ENCODE measurements around the gene HLA-G. TPM values are rescaled to one million over a fixed set of nuclear protein-coding genes. Genes with fewer than 3 reads are reported as not detected.

HLA-G gene
- total and polyA plus RNA-seq, 2 donors (not counting 3 experiments of a cell fraction or from before 2014, with no cell fraction given) = 0.24 TPM; not detected in 1

DNA sequence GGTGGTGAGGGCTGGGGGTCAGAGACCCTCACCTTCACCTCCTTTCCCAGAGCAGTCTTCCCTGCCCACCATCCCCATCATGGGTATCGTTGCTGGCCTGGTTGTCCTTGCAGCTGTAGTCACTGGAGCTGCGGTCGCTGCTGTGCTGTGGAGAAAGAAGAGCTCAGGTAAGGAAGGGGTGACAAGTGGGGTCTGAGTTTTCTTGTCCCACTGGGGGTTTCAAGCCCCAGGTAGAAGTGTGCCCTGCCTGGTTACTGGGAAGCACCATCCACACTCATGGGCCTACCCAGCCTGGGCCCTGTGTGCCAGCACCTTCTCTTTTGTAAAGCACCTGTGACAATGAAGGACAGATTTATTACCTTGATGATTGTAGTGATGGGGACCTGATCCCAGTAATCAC lies 2.1 kb downstream of the HLA-G start:
- Histone ChIP-seq H2AFZ (ENCODE audit: low read depth, low read length) (no peak overlapping the region), H3K4me1 (ENCODE audit: control insufficient read depth, extremely low read depth, insufficient read depth, low read length) (no peaks in the 10 kb centered on the region), H3K79me2 (ENCODE audit: control insufficient read depth, insufficient read depth, low read length) (no peaks in the 10 kb centered on the region), H3K27me3 (ENCODE audit: control insufficient read depth in 2 of 2, insufficient read depth in 2 of 2, low read length in 2 of 2) (peaks cover 33% of the 10 kb centered on the region in 2 experiments), H3K4me3 (replicated peaks in 1 of 3; ENCODE audit: insufficient read depth in 1 of 3, low read depth in 1 of 3, low read length in 3 of 3) (no peak overlapping the region), H3K9me1 (replicated peaks; ENCODE audit: control insufficient read depth, extremely low read depth, insufficient read depth, low read length) (no peaks in the 10 kb centered on the region), H3K36me3 (ENCODE audit: control insufficient read depth in 2 of 2, extremely low read depth in 1 of 2, insufficient read depth in 2 of 2, low read length in 2 of 2) (no peaks in the 10 kb centered on the region), H3K27ac (ENCODE audit: insufficient read depth, low read depth, low read length) (no peak overlapping the region), H3K9me3 (replicated peaks; ENCODE audit: control insufficient read depth, insufficient read depth, low read length) (no peaks in the 10 kb centered on the region), H3K9ac (replicated peaks; ENCODE audit: extremely low read depth, insufficient read depth, low read length) (no peak overlapping the region), H3K4me2 (ENCODE audit: insufficient read depth, low read length) (no peak overlapping the region), H4K20me1 (replicated peaks; ENCODE audit: control insufficient read depth, extremely low read depth, insufficient read depth, low read length) (no peaks in the 10 kb centered on the region)
- DNase-seq (ENCODE audit: low read depth, low spot score) (no peak), FAIRE-seq (no peak)
- intact Hi-C loops (cut with micrococcal nuclease) (no loop called here), dilution Hi-C loops (cut with MboI; ENCODE audit: extremely low pct_ligation_motif_present, low sequenced_read_pairs) (no loop called here)
- TF ChIP-seq JUN (IDR thresholded peaks at IDR 0.05; ENCODE audit: borderline replicate concordance, insufficient read depth, insufficient read length, low read depth) (no peak), GATA2 (IDR thresholded peaks at IDR 0.05; ENCODE audit: insufficient read depth, insufficient read length, low read depth, low read length) (no peak)
- TF ChIP-seq, protein P1, sequence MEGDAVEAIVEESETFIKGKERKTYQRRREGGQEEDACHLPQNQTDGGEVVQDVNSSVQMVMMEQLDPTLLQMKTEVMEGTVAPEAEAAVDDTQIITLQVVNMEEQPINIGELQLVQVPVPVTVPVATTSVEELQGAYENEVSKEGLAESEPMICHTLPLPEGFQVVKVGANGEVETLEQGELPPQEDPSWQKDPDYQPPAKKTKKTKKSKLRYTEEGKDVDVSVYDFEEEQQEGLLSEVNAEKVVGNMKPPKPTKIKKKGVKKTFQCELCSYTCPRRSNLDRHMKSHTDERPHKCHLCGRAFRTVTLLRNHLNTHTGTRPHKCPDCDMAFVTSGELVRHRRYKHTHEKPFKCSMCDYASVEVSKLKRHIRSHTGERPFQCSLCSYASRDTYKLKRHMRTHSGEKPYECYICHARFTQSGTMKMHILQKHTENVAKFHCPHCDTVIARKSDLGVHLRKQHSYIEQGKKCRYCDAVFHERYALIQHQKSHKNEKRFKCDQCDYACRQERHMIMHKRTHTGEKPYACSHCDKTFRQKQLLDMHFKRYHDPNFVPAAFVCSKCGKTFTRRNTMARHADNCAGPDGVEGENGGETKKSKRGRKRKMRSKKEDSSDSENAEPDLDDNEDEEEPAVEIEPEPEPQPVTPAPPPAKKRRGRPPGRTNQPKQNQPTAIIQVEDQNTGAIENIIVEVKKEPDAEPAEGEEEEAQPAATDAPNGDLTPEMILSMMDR (IDR thresholded peaks at IDR 0.05; ENCODE audit: extremely low read depth in 1 of 2, insufficient read depth in 1 of 2, low read depth in 1 of 2, low read length in 2 of 2) = no peak
- no TSS peak for BruUV-seq (replicated peaks)
- POLR2A ChIA-PET = no interaction called here
- CTCF ChIA-PET = interaction anchor here (2.1 kb wide), 1 partner anchor 92 kb away, joined by 15 read pairs; no protein-coding TSS in a partner anchor

DNA sequence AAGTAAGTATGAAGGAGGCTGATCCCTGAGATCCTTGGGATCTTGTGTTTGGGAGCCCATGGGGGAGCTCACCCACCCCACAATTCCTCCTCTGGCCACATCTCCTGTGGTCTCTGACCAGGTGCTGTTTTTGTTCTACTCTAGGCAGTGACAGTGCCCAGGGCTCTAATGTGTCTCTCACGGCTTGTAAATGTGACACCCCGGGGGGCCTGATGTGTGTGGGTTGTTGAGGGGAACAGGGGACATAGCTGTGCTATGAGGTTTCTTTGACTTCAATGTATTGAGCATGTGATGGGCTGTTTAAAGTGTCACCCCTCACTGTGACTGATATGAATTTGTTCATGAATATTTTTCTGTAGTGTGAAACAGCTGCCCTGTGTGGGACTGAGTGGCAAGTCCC lies 2.8 kb downstream of the HLA-G start:
- Histone ChIP-seq H2AFZ (ENCODE audit: low read depth, low read length) (no peak overlapping the region), H3K79me2 (ENCODE audit: control insufficient read depth, insufficient read depth, low read length) (no peaks in the 10 kb centered on the region), H3K9me3 (replicated peaks; ENCODE audit: control insufficient read depth, insufficient read depth, low read length) (no peaks in the 10 kb centered on the region), H3K9me1 (replicated peaks; ENCODE audit: control insufficient read depth, extremely low read depth, insufficient read depth, low read length) (no peaks in the 10 kb centered on the region), H3K9ac (replicated peaks; ENCODE audit: extremely low read depth, insufficient read depth, low read length) (no peak overlapping the region), H3K4me3 (replicated peaks in 1 of 3; ENCODE audit: insufficient read depth in 1 of 3, low read depth in 1 of 3, low read length in 3 of 3) (no peak overlapping the region), H4K20me1 (replicated peaks; ENCODE audit: control insufficient read depth, extremely low read depth, insufficient read depth, low read length) (no peaks in the 10 kb centered on the region), H3K4me2 (ENCODE audit: insufficient read depth, low read length) (no peak overlapping the region), H3K27ac (ENCODE audit: insufficient read depth, low read depth, low read length) (no peak overlapping the region), H3K36me3 (ENCODE audit: control insufficient read depth in 2 of 2, extremely low read depth in 1 of 2, insufficient read depth in 2 of 2, low read length in 2 of 2) (no peaks in the 10 kb centered on the region), H3K27me3 (ENCODE audit: control insufficient read depth in 2 of 2, insufficient read depth in 2 of 2, low read length in 2 of 2) (peaks cover 34 to 37% of the 10 kb centered on the region in 2 experiments), H3K4me1 (ENCODE audit: control insufficient read depth, extremely low read depth, insufficient read depth, low read length) (no peaks in the 10 kb centered on the region)
- DNase-seq (ENCODE audit: low read depth, low spot score) = no peak
- ChIA-PET CTCF (interaction anchor here (1.0 to 2.1 kb wide), 2 partner anchors 93 to 134 kb away, joined by 3 to 15 read pairs; no protein-coding TSS in a partner anchor), POLR2A (no interaction called here)
- FAIRE-seq = no peak
- dilution Hi-C loops (cut with MboI; ENCODE audit: extremely low pct_ligation_motif_present, low sequenced_read_pairs) (no loop called here), intact Hi-C loops (cut with micrococcal nuclease) (no loop called here)
- TF ChIP-seq POLR2AphosphoS5 (IDR thresholded peaks at IDR 0.05; ENCODE audit: insufficient read depth, low read depth, low read length) (no peak), MYC (IDR thresholded peaks at IDR 0.05; ENCODE audit: low read depth, low read length) (no peak), JUN (IDR thresholded peaks at IDR 0.05; ENCODE audit: borderline replicate concordance, insufficient read depth, insufficient read length, low read depth) (no peak), EZH2 (IDR thresholded peaks at IDR 0.05; ENCODE audit: borderline replicate concordance, low read depth, low read length, severe bottlenecking) (no peak), POLR2A (IDR thresholded peaks at IDR 0.05; ENCODE audit: low read depth, low read length) (no peak), GATA2 (IDR thresholded peaks at IDR 0.05; ENCODE audit: insufficient read depth, insufficient read length, low read depth, low read length) (no peak), FOS (IDR thresholded peaks at IDR 0.05; ENCODE audit: borderline replicate concordance, insufficient read depth, low read length) (no peak)
- no TSS peak for BruUV-seq (replicated peaks)

Data from endothelial cell of umbilical vein (primary cell).